Sigmoid colon (tissue), 7 donors: ENCODE data around the gene ITGA5. TPM values are rescaled to one million over a fixed set of nuclear protein-coding genes. Genes with fewer than 3 reads are reported as not detected.

ENCODE experiments used
- DNase-seq: peaks from one replicate; pipeline ENCODE4 v3.0.0-alpha.2; 2019
- H3K27ac ChIP-seq, 4 donors: fragments of 200-600 bp; sonication (generic); one replicate each; pipeline ENCODE4 v1.5.1; 2016 to 2019; ENCODE audit warnings: mild to moderate bottlenecking in 1 of 4
- H3K27me3 ChIP-seq, 3 donors: fragments of 200-600 bp; sonication (generic); one replicate each; pipeline ENCODE4 v1.5.1; 2019; ENCODE audit warnings: mild to moderate bottlenecking in 1 of 3
- H3K36me3 ChIP-seq, 4 donors: fragments of 200-600 bp; sonication (generic); one replicate each; pipeline ENCODE4 v1.5.1; 2016 to 2019
- H3K4me1 ChIP-seq, 4 donors: fragments of 200-600 bp; sonication (generic); one replicate each; pipeline ENCODE4 v1.5.1; 2017 to 2019
- H3K4me3 ChIP-seq, 4 donors: fragments of 200-600 bp; sonication (generic); one replicate each; pipeline ENCODE4 v1.5.1; 2017 to 2019; ENCODE audit warnings: mild to moderate bottlenecking in 2 of 4, moderate library complexity in 1 of 4
- H3K9me3 ChIP-seq, 4 donors: fragments of 200-600 bp in 3 of 4; sonication (generic) in 3 of 4; one replicate each; pipeline versions ENCODE4 v1.5.1 to v1.6.1; 2013 to 2019
- EP300 ChIP-seq, 4 donors: sonication (generic); formaldehyde crosslinking; IDR thresholded peaks; one replicate each; pipeline ENCODE4 v1.6.1; 2017; ENCODE audit warnings: antibody characterized with exemption in 4 of 4
- POLR2A ChIP-seq, 2 donors: fragments of 450-650 bp; IDR thresholded peaks; one replicate each; pipeline ENCODE4 v1.6.1; 2016; ENCODE audit warnings: antibody characterized with exemption in 2 of 2, mild to moderate bottlenecking in 2 of 2, moderate library complexity in 2 of 2
- POLR2AphosphoS5 ChIP-seq, 4 donors: sonication (generic); formaldehyde crosslinking; IDR thresholded peaks; one replicate each; pipeline ENCODE4 v1.6.1; 2017; ENCODE audit warnings: antibody characterized with exemption in 4 of 4
- WGBS, 2 donors: extraction: QIAGEN DNeasy Blood & Tissue Kit; methylation state at CpG; one replicate each; pipeline ENCODE4 v1.1.7; 2013; 5-methylcytosine and 5-hydroxymethylcytosine counted together
- intact Hi-C: fragments of 100-400 bp; cut with DNase I; formaldehyde crosslinking; loops from one replicate; pipeline ENCODE4 v1.15.1; 2023
- polyA plus RNA-seq, 3 donors: library from polyadenylated mRNA; stranded (reverse); fragments of 200-250 nt; gene quantifications; one replicate each; pipeline ENCODE4 v1.2.3, GENCODE V29; 2013
- total RNA-seq, 4 donors: library from RNA; depleted of rRNA; stranded (reverse); fragments of >200 nt; gene quantifications; one replicate each; pipeline ENCODE4 v1.1.0, GENCODE V29; 2016
- TF ChIP-seq, protein P1 (sequence below), 4 experiments: fragments of 450-650 bp in 3 of 4; fragments of 200-600 bp in 1 of 4; IDR thresholded peaks; one replicate each; pipeline ENCODE4 v1.5.1; 2016 to 2019; ENCODE audit warnings: antibody characterized with exemption in 4 of 4, mild to moderate bottlenecking in 3 of 4, moderate library complexity in 2 of 4
- donor health status: healthy with polysubstance abuse.
- donor health status: Bipolar disorder and iron deficiency.
- donor health status: healthy.

ITGA5 gene
- total and polyA plus RNA-seq, 7 donors = 7.4 to 765 (median 200) TPM

DNA sequence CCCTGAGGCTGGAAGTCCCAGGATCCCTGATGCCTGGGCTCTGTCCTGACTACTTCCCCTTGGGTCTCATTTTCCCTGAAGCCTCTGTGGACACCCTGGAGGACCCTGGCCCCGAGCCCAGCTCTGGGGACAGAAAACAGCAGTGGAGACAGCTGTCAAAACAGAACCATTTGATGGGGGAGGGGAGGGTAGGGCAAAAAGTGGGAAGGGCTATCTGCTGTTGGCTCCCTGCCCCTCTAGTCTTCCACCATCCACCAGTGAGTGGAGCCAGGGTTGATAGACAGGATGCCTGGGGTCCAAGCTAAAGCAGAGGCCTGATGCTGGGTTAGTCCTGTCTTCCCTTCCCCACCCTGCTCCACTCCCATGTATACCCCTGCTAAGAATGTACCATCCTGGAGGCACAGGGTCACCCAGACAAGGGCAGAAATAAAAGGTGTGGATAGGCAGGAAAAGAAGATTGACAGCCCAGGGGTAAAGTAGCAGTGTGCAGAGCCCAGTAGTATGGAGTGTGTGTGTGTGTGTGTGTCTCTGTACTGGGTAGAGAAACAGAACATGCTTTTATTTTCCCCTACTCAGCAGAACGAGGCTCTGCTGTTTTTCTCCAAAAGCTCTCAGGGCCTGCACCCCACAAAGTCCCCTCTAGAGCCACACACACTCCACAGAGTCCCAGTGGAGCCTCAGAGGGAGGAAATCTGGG, 44.4 kb downstream of the ITGA5 start:
- WGBS, 2 donors = 31 to 60% methylated on average over 2 of the region's 2 CpGs
- Histone ChIP-seq H3K4me1 (peaks cover 0 to 49% (median 42%) of the 10 kb centered on the region in 4 donors), H3K27ac (peak overlapping the region; percentile 25 to 81 (median 36)), H3K27me3 (no peaks in the 10 kb centered on the region), H3K9me3 (no peaks in the 10 kb centered on the region), H3K4me3 (no peak overlapping the region), H3K36me3 (no peaks in the 10 kb centered on the region)
- intact Hi-C loops = loop anchor here (10.0 kb wide), 1 partner anchor 370 kb away; the partner anchor contains the start of genes HOXC8 and HOXC9
- DNase-seq = no peak
- no peak for TF ChIP-seq POLR2AphosphoS5 (IDR thresholded peaks at IDR 0.05)
- no peak for TF ChIP-seq EP300 (IDR thresholded peaks at IDR 0.05)
- no peak for TF ChIP-seq POLR2A (IDR thresholded peaks at IDR 0.05)
- TF ChIP-seq, protein P1, sequence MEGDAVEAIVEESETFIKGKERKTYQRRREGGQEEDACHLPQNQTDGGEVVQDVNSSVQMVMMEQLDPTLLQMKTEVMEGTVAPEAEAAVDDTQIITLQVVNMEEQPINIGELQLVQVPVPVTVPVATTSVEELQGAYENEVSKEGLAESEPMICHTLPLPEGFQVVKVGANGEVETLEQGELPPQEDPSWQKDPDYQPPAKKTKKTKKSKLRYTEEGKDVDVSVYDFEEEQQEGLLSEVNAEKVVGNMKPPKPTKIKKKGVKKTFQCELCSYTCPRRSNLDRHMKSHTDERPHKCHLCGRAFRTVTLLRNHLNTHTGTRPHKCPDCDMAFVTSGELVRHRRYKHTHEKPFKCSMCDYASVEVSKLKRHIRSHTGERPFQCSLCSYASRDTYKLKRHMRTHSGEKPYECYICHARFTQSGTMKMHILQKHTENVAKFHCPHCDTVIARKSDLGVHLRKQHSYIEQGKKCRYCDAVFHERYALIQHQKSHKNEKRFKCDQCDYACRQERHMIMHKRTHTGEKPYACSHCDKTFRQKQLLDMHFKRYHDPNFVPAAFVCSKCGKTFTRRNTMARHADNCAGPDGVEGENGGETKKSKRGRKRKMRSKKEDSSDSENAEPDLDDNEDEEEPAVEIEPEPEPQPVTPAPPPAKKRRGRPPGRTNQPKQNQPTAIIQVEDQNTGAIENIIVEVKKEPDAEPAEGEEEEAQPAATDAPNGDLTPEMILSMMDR (IDR thresholded peaks at IDR 0.05) = no peak

DNA sequence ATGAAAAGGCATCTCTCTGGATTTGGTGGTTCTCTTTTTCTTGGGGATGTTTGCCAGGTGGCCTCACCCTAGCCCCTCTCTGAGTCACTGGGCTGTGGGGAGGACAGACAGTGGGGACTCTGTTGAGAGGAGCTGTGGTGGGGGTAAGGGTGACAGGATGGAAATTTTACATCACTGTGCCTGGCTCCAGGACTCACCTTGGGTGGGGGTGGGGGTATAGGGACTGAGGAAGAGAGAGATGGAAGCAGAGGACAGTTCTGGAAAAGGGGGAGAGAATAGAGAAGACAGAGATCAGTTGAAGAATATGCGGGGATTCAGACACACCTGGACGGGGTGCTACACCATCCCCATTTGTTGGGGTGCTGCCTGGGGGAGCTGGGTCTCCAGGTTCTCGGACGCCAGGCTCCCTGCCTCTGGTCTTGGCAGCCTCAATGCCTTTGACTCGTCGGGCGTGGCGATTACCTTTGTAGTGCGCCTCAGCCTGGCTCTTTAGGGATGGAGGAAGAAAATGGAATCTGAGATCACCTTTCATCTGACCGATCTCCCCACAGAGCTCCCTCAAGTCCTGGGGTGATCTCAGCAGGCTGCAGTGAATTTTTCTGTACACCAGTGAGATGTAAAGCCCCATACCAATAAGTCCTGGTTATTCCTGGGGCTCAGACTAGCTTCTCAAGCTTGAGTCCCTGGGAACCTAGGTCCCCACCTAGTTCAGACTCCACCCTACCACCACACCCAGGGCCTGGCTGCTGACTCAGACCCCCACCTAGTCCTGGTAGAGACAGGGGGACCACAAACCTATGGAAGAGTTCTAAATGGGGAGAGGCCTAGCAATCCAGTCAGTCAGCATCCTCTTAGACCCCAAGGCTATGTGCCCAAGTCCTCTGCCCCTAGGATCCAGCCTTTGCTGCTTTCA, 45.2 kb downstream of the ITGA5 start:
- no peaks in the 10 kb centered on the region for H3K27me3 ChIP-seq
- intact Hi-C loops = loop anchor here (10.0 kb wide), 1 partner anchor 369 kb away; the partner anchor contains the start of genes HOXC8 and HOXC9
- peak overlapping the region; percentile 25 to 81 (median 36) for H3K27ac ChIP-seq
- no peak for DNase-seq
- 34 to 86% methylated on average over 10 of the region's 10 CpGs for WGBS, 2 donors
- TF ChIP-seq POLR2A (IDR thresholded peaks at IDR 0.05) (no peak), EP300 (IDR thresholded peaks at IDR 0.05) (no peak), POLR2AphosphoS5 (IDR thresholded peaks at IDR 0.05) (no peak)
- TF ChIP-seq, protein P1 (IDR thresholded peaks at IDR 0.05) = no peak
- H3K36me3 ChIP-seq = no peaks in the 10 kb centered on the region
- H3K4me3 ChIP-seq = no peak overlapping the region
- no peaks in the 10 kb centered on the region for H3K9me3 ChIP-seq
- peaks cover 0 to 52% (median 45%) of the 10 kb centered on the region in 4 donors for H3K4me1 ChIP-seq

DNA sequence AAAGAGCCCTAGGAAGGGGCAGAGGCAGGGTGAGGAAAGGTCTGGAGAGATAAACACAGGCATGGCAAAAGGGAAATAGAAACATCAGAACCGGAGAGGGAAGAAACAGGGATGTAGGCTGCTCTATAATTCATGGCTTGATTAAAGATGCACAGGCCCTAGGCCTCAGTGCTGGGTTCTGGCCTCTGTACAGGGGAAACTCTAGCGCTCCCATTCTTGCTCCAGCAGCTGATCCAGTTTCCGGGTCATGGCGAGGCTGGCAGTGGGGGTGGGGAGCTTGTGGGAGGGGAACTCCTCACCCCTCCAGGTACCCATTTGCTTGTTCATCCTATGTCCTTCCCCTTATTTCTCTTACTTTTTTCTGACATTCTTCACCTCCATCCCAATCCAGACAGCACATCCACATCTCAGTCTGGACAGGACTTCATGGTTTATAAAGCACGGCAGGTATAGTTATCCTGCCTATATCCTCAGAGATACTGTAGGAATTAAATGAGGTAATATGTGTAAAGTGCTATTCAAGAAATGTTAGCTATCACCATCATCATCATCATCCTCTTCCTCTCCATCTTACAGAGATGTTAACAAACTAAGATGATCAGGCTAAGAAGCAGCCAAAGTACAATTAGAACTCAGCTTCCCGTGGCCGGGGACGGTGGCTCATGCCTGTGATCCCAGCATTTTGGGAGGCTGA, 46.8 kb downstream of the ITGA5 start:
- Histone ChIP-seq H3K27ac (peak overlapping the region; percentile 67 to 74 (median 70)), H3K9me3 (no peaks in the 10 kb centered on the region), H3K36me3 (no peaks in the 10 kb centered on the region), H3K27me3 (no peaks in the 10 kb centered on the region), H3K4me1 (peaks cover 0 to 48% (median 43%) of the 10 kb centered on the region in 4 donors), H3K4me3 (no peak overlapping the region)
- TF ChIP-seq POLR2AphosphoS5 (IDR thresholded peaks at IDR 0.05) (no peak), EP300 (IDR thresholded peaks at IDR 0.05) (no peak), POLR2A (IDR thresholded peaks at IDR 0.05) (no peak)
- TF ChIP-seq, protein P1 (IDR thresholded peaks at IDR 0.05) = no peak
- DNase-seq = no peak
- WGBS, 2 donors = 53 to 56% methylated on average over 8 of the region's 8 CpGs
- intact Hi-C loops = loop anchor here (10.0 kb wide), 1 partner anchor 367 kb away; the partner anchor contains the start of genes HOXC8 and HOXC9

DNA sequence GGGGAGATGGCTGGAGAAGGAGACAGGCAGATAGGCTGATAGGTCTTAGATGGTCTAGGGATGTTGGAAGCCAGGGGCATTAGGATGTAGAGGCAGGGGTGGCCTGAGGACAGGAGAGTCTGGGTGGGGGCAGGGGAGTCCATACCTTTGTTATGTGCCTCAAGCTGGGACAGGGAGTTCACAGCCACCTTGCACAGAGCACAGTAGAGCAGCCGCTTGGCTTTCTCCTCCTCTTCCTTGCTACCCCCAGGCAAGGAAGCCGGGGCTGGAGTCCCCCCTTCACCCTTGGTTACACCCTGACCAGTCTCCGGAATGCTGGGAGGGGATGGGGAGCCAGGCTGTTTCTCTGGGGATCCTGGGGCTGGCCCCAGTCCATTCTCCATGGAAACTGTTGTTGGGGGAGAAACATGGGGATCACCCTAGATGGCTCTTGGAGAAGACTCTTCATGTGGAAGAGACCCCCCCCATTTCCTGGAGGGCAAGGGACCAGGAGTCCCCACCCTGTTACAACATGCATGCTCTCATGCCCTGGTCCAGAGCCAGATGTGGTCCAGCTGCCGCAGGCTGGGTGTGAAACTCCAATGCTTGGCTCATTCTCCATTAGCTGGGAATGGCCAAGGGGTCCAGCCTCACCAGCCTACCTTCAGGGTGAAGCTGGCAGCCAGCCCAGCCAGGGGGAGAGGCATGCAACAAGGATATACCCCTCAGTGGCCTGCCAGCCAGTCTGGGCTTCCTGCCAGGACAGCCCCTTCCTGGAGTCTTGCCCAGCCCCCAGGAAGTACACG, 47.5 kb downstream of the ITGA5 start:
- TF ChIP-seq POLR2A (IDR thresholded peaks at IDR 0.05) (no peak), POLR2AphosphoS5 (IDR thresholded peaks at IDR 0.05) (peak in 3 of 4 donors; percentile 27 to 53 (median 47)), EP300 (IDR thresholded peaks at IDR 0.05) (no peak)
- no peaks in the 10 kb centered on the region for H3K36me3 ChIP-seq
- H3K4me3 ChIP-seq = no peak overlapping the region
- peaks cover 0 to 48% (median 42%) of the 10 kb centered on the region in 4 donors for H3K4me1 ChIP-seq
- H3K27me3 ChIP-seq = no peaks in the 10 kb centered on the region
- 51 to 59% methylated on average over 5 of the region's 5 CpGs for WGBS, 2 donors
- intact Hi-C loops = loop anchor here (10.0 kb wide), 1 partner anchor 367 kb away; the partner anchor contains the start of genes HOXC8 and HOXC9
- peak; percentile 91 for DNase-seq
- no peaks in the 10 kb centered on the region for H3K9me3 ChIP-seq
- peak overlapping the region; percentile 67 to 74 (median 70) for H3K27ac ChIP-seq
